Coronary artery (tissue), 2 donors: ENCODE data around the gene CTSS.

Experiments used
- DNase-seq: peaks from one replicate; pipeline ENCODE4 v3.0.0-alpha.2; 2017; ENCODE audit warnings: low spot score
- H3K27ac ChIP-seq, 2 donors: fragments of 200-600 bp; sonication (generic); one replicate each; pipeline ENCODE4 v1.5.1; 2016 to 2019
- H3K4me3 ChIP-seq: fragments of 200-600 bp; sonication (generic); 2 replicates; pipeline ENCODE4 v1.5.1; 2016; ENCODE audit warnings: mild to moderate bottlenecking, moderate library complexity
- CTCF ChIP-seq: fragments of 200-600 bp; sonication (generic); IDR thresholded peaks from one replicate; pipeline ENCODE4 v1.5.1; 2019; ENCODE audit warnings: antibody characterized with exemption

The CTSS gene

GRCh38 chr1:150765296-150765976, at the start of gene CTSS:
Gene CTSS (minus strand): TSS chr1:150765778. CDS start chr1:150764763, 1,015 bp downstream.
- peak within 1 kb of the TSS in 1 of 2 donors; percentile 43 for H3K27ac ChIP-seq
- DNase-seq, result no peak
- H3K4me3 ChIP-seq, result peak within 1 kb of the TSS; percentile 53
- no peak for TF ChIP-seq CTCF

GRCh38 chr1:150813028-150813707, 47.6 kb upstream of the CTSS start:
- DNase-seq, result no peak
- no peak for TF ChIP-seq CTCF
- H3K4me3 ChIP-seq, result no peak overlapping the region
- H3K27ac ChIP-seq, result no peak overlapping the region

- Histone ChIP-seq H3K27ac (no peak overlapping the region), H3K4me3 (no peak overlapping the region)
- no peak for TF ChIP-seq CTCF
- no peak for DNase-seq
Measured at GRCh38 chr1:150810958-150811659, 45.5 kb upstream of the CTSS start.

- no peak for DNase-seq
- no peak overlapping the region for H3K27ac ChIP-seq
- no peak for TF ChIP-seq CTCF
- no peak overlapping the region for H3K4me3 ChIP-seq
Measured at GRCh38 chr1:150809651-150810050, 44.1 kb upstream of the CTSS start.

GRCh38 chr1:150808846-150809245, 43.3 kb upstream of the CTSS start:
- peak overlapping the region in 1 of 2 donors; percentile 31 for H3K27ac ChIP-seq
- TF ChIP-seq CTCF, result no peak
- DNase-seq, result no peak
- H3K4me3 ChIP-seq, result no peak overlapping the region

GRCh38 chr1:150808121-150808520, 42.5 kb upstream of the CTSS start, which contains the start of gene CTSK:
Gene CTSK (minus strand): TSS chr1:150808260. CDS start chr1:150806805, 1,455 bp downstream.
- H3K4me3 ChIP-seq, result peak within 1 kb of the TSS; percentile 50
- H3K27ac ChIP-seq, result peak within 1 kb of the TSS; percentile 31 to 38
- DNase-seq, result no peak
- no peak for TF ChIP-seq CTCF
